Upper lobe of right lung (tissue), 1 donor: ENCODE measurements around the gene ATP1A3. TPM values are rescaled to one million over a fixed set of nuclear protein-coding genes. Genes with fewer than 3 reads are reported as not detected.
"Not testable (repeated sequence)": the region's sequence is repeated elsewhere in the genome, so short reads cannot be mapped to it uniquely, and the experiment has no call there.

Experiments used
- ATAC-seq: fragments of 200-7000 bp; cut with Tn5 transposase; one replicate; pipeline ENCODE4 v1.9.1; 2020; ENCODE audit warnings: mild to moderate bottlenecking, moderate library complexity
- DNase-seq: peaks from one replicate; pipeline ENCODE4 v3.0.0-alpha.2; 2020
- H3K27ac ChIP-seq: fragments of 200-600 bp; one replicate; pipeline ENCODE4 v1.8.0; 2022
- H3K27me3 ChIP-seq: fragments of 200-600 bp; one replicate; pipeline ENCODE4 v1.8.0; 2022; ENCODE audit warnings: mild to moderate bottlenecking
- H3K36me3 ChIP-seq: fragments of 200-600 bp; one replicate; pipeline ENCODE4 v1.8.0; 2022
- H3K4me1 ChIP-seq: fragments of 200-600 bp; one replicate; pipeline ENCODE4 v1.8.0; 2022
- H3K4me3 ChIP-seq: fragments of 200-600 bp; one replicate; pipeline ENCODE4 v1.8.0; 2022; ENCODE audit warnings: mild to moderate bottlenecking
- H3K9me3 ChIP-seq: fragments of 200-600 bp; one replicate; pipeline ENCODE4 v1.8.0; 2022
- intact Hi-C: fragments of 100-400 bp; cut with DNase I; formaldehyde crosslinking; loops from one replicate; pipeline ENCODE4 v1.11.0; 2022
- total RNA-seq: library from RNA; stranded (reverse); fragmentation: NEBNext Ultra II Directional; extraction: Animal tissue kit (Norgen Biotek cat#: 25700); gene quantifications from one replicate; pipeline ENCODE4 v1.2.1, GENCODE V29; 2021
- TF ChIP-seq, protein P1 (sequence below): fragments of 200-600 bp; IDR thresholded peaks from one replicate; pipeline ENCODE4 v1.8.0; 2022; ENCODE audit warnings: antibody characterized with exemption
- donor health status: DM: no; HTN: yes; CAD: no; lungs with severe emphysema.

The ATP1A3 gene
- total RNA-seq, 1 donor from 2014 or later = not detected

- Histone ChIP-seq H3K36me3 (no peaks in the 10 kb centered on the region), H3K9me3 (no peaks in the 10 kb centered on the region), H3K4me3 (peak overlapping the region; percentile 46), H3K27ac (no peak overlapping the region), H3K4me1 (peaks cover 3% of the 10 kb centered on the region), H3K27me3 (peaks cover 2% of the 10 kb centered on the region)
- intact Hi-C loops = no loop called here
- no peak for DNase-seq
- ATAC-seq = no peak
- TF ChIP-seq, protein P1, sequence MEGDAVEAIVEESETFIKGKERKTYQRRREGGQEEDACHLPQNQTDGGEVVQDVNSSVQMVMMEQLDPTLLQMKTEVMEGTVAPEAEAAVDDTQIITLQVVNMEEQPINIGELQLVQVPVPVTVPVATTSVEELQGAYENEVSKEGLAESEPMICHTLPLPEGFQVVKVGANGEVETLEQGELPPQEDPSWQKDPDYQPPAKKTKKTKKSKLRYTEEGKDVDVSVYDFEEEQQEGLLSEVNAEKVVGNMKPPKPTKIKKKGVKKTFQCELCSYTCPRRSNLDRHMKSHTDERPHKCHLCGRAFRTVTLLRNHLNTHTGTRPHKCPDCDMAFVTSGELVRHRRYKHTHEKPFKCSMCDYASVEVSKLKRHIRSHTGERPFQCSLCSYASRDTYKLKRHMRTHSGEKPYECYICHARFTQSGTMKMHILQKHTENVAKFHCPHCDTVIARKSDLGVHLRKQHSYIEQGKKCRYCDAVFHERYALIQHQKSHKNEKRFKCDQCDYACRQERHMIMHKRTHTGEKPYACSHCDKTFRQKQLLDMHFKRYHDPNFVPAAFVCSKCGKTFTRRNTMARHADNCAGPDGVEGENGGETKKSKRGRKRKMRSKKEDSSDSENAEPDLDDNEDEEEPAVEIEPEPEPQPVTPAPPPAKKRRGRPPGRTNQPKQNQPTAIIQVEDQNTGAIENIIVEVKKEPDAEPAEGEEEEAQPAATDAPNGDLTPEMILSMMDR = no peak
Observed at GRCh38 chr19:41940731-41941409, 53.2 kb downstream of the ATP1A3 start.

DNA sequence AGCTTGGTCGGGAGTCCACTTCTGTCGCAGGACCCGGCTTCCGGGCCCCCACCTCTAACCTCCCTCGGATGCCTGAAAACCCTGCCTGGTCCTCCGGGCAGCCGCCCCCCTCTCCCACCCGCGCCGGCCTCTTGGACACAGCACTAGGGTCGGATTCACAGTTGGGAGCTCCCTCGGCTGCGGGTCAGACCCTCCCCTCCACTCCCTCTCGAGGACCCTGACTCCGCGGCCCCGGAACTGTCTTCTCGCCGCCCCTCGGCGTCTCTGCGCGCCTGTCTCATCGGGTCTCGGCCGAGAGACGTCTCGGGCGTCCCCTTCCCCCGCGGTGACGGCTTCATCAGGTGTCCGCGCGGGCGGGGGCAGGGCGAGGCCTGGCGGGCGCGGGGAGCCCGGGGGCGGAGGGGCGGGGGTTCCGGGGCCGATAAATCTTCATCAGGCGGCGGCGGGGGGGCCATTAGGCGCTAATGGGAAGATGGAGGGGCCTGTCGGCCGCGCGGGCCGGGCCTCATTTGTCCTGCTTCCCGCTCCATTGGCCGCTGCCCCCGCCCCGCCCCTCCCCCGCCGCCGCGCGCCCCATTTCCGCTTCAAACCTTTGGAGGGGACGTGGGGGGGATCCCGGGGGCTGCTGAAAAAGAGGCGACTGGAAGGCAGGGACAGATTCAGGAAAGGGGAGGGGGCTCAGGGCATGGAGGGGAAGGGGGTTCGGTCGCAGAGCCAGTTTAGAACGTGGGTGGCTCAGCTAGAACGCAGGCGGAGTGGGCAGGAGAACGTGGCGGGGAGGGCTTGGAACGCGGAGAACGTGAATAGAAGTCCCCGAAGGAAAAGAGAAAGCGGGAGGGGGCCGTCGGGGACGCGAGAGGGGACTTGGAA lies 53.9 kb downstream of the ATP1A3 start:
- no peaks in the 10 kb centered on the region for H3K9me3 ChIP-seq
- TF ChIP-seq, protein P1 = no peak
- H3K27me3 ChIP-seq = peaks cover 10% of the 10 kb centered on the region
- peak overlapping the region; percentile 46 for H3K4me3 ChIP-seq
- DNase-seq (peak; percentile 75), ATAC-seq (peak; percentile 54)
- no peaks in the 10 kb centered on the region for H3K36me3 ChIP-seq
- intact Hi-C loops = loop anchor here (10.0 kb wide), 1 partner anchor 75 kb away; the partner anchor contains the start of gene RPS19
- no peak overlapping the region for H3K27ac ChIP-seq
- H3K4me1 ChIP-seq = peaks cover 3% of the 10 kb centered on the region

DNA sequence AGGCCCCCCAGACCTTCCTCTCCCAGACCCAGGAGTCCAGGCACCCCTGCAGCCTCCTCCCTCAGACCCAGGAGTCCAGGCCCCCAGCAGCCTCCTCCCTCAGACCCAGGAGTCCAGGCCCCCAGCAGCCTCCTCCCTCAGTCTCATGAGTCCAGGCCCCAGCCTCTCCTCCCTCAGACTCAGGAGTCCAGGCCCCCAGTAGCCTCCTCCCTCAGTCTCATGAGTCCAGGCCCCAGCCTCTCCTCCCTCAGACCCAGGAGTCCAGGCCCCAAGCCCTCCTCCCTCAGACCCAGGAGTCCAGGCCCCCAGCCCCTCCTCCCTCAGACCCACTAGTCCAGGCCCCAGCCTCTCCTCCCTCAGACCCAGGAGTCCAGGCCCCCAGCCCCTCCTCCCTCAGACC lies 54.8 kb downstream of the ATP1A3 start:
- DNase-seq, H3K9me3 ChIP-seq, H3K27ac ChIP-seq, H3K36me3 ChIP-seq, H3K4me1 ChIP-seq, ATAC-seq, H3K4me3 ChIP-seq: not testable (repeated sequence)
- intact Hi-C loops = loop anchor here (10.0 kb wide), 1 partner anchor 74 kb away; the partner anchor contains the start of gene RPS19
- peaks cover 13% of the 10 kb centered on the region for H3K27me3 ChIP-seq

DNA sequence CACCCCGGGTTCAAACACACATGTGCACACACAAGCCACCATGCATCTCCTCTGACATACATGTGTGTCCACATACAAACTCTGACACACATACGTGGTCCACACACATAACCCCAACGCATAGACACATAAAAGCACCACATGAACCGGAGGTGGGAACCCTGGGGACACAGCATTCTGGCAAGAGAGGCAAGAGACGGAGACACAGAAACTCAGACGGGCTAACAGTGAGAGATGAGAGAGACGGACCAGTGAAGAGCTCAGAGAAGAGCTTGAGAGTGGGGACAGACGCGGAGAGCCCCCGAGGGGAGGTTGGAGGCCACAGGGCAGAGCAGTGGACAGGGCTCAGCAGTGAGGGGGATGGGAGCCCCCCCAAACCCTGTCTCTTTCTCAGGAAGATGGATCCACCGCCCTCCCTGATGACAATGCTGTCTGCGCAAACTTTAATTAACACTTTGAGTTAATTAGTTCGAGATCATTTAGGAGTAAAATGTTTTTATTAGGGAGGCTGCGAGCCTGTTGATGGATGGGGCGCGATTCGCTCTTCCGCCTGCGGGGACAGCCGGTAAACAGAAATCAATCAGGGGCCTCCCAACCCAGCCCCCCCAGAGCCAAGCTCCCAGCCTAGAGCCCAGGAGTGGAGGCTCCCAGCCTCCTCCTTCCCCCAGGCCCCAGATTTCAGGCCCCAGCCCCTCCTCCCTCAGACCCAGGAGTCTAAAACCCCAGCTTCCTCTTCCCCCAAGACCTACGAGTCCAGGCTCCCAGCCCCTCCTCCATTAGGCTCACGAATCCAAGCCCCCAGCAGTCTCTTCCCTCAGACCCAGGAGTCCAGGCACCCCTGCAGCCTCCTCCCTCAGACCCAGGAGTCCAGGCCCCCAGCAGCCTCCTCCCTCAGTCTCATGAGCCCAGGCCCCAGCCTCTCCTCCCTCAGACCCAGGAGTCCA lies 56.2 kb downstream of the ATP1A3 start:
- ATAC-seq (no peak), DNase-seq (no peak)
- Histone ChIP-seq H3K36me3 (no peaks in the 10 kb centered on the region), H3K9me3 (no peaks in the 10 kb centered on the region), H3K27me3 (peaks cover 15% of the 10 kb centered on the region), H3K27ac (no peak overlapping the region), H3K4me1 (peaks cover 3% of the 10 kb centered on the region), H3K4me3 (no peak overlapping the region)
- intact Hi-C loops = loop anchor here (10.0 kb wide), 1 partner anchor 73 kb away; the partner anchor contains the start of gene RPS19
- TF ChIP-seq, protein P1 = no peak

GRCh38 chr19:41936961-41937360 lies 57.1 kb downstream of the ATP1A3 start:
- DNase-seq (no peak), ATAC-seq (no peak)
- H3K9me3 ChIP-seq = no peaks in the 10 kb centered on the region
- H3K27me3 ChIP-seq = peaks cover 24% of the 10 kb centered on the region
- H3K4me3 ChIP-seq = no peak overlapping the region
- peaks cover 3% of the 10 kb centered on the region for H3K4me1 ChIP-seq
- intact Hi-C loops = loop anchor here (10.0 kb wide), 1 partner anchor 72 kb away; the partner anchor contains the start of gene RPS19
- no peaks in the 10 kb centered on the region for H3K36me3 ChIP-seq
- H3K27ac ChIP-seq = no peak overlapping the region
- TF ChIP-seq, protein P1 = no peak
